Gastrocnemius medialis (tissue), 4 donors: ENCODE data around the gene SPATA31C1. TPM values are rescaled to one million over a fixed set of nuclear protein-coding genes. Genes with fewer than 3 reads are reported as not detected.

Source experiments
- ATAC-seq, 2 donors: fragments of 150-250 bp; one replicate each; pipeline ENCODE4 v1.9.1; 2016
- DNase-seq, 2 donors: peaks; one replicate each; pipeline ENCODE4 v3.0.0-alpha.2; 2019
- H3K27ac ChIP-seq, 4 donors: fragments of 200-600 bp; sonication (generic); 1 replicate in 1 of 4; 2 replicates in 3 of 4; pipeline ENCODE4 v1.5.1; 2016 to 2018; ENCODE audit warnings: mild to moderate bottlenecking in 2 of 4, moderate library complexity in 1 of 4
- H3K27me3 ChIP-seq, 3 donors: fragments of 200-600 bp; sonication (generic) in 2 of 3; 1 replicate in 1 of 3; 2 replicates in 2 of 3; pipeline versions ENCODE4 v1.5.1 to v1.6.0; 2016 to 2019; ENCODE audit warnings: mild to moderate bottlenecking in 1 of 3, moderate library complexity in 1 of 3
- H3K36me3 ChIP-seq, 2 donors: fragments of 200-600 bp; sonication (generic) in 1 of 2; one replicate each; pipeline ENCODE4 v1.5.1; 2017 to 2018
- H3K4me1 ChIP-seq, 2 donors: fragments of 200-600 bp; sonication (generic) in 1 of 2; one replicate each; pipeline ENCODE4 v1.5.1; 2016 to 2017; ENCODE audit warnings: mild to moderate bottlenecking in 2 of 2
- H3K4me3 ChIP-seq, 4 donors: fragments of 200-600 bp; sonication (generic) in 3 of 4; 1 replicate in 1 of 4; 2 replicates in 3 of 4; pipeline ENCODE4 v1.5.1; 2016 to 2019; ENCODE audit warnings: mild to moderate bottlenecking in 2 of 4
- H3K9me3 ChIP-seq, 3 donors: fragments of 200-600 bp; sonication (generic) in 2 of 3; 1 replicate in 1 of 3; 2 replicates in 2 of 3; pipeline ENCODE4 v1.5.1; 2016 to 2019
- CTCF ChIP-seq, 5 experiments: fragments of 450-650 bp in 3 of 5; fragments of 200-600 bp in 2 of 5; sonication (generic) in 2 of 5; IDR thresholded peaks in 4 of 5; conservative IDR thresholded peaks in 1 of 5; 1 replicate in 4 of 5; 2 replicates in 1 of 5; pipeline ENCODE4 v1.5.1; 2016 to 2019; ENCODE audit warnings: antibody characterized with exemption in 5 of 5, mild to moderate bottlenecking in 3 of 5, moderate library complexity in 3 of 5
- POLR2A ChIP-seq, 2 donors: fragments of 450-650 bp; IDR thresholded peaks; one replicate each; pipeline ENCODE4 v1.6.1; 2017; ENCODE audit warnings: antibody characterized with exemption in 2 of 2, mild to moderate bottlenecking in 2 of 2, moderate library complexity in 2 of 2
- in situ Hi-C, 4 donors: fragments of 200-750 bp; cut with MboI; loops; one replicate each; pipeline versions ENCODE4 v1.15.0 to v1.8.0; 2017; ENCODE audit warnings: low sequenced_read_pairs in 4 of 4
- intact Hi-C: fragments of 100-400 bp; cut with DNase I; formaldehyde crosslinking; loops from one replicate; pipeline ENCODE4 v1.15.1; 2023; ENCODE audit warnings: low total_unique reads
- total RNA-seq, 4 donors: library from RNA; depleted of rRNA; stranded (reverse); fragments of >200 nt; gene quantifications; one replicate each; pipeline versions ENCODE4 v1.1.0 to v1.2.3, GENCODE V29; 2016

Gene SPATA31C1
- total RNA-seq, 4 donors from 2014 or later, result not detected

GRCh38 chr9:87957839-87958238, 40.1 kb downstream of the SPATA31C1 start:
- no peak overlapping the region for H3K4me3 ChIP-seq
- intact Hi-C loops (no loop called here), in situ Hi-C loops (no loop called here)
- DNase-seq (no peak), ATAC-seq (no peak)
- no peaks in the 10 kb centered on the region for H3K27me3 ChIP-seq
- H3K36me3 ChIP-seq, result no peaks in the 10 kb centered on the region
- no peaks in the 10 kb centered on the region for H3K9me3 ChIP-seq
- H3K27ac ChIP-seq, result no peak overlapping the region
- H3K4me1 ChIP-seq, result no peaks in the 10 kb centered on the region
- no peak for TF ChIP-seq CTCF (IDR thresholded peaks at IDR 0.05 in 4 of 5, conservative IDR thresholded peaks at IDR 0.05 in 1 of 5)
- TF ChIP-seq POLR2A (IDR thresholded peaks at IDR 0.05), result no peak

GRCh38 chr9:87958591-87958990, 40.8 kb downstream of the SPATA31C1 start:
- Histone ChIP-seq H3K36me3 (no peaks in the 10 kb centered on the region), H3K9me3 (no peaks in the 10 kb centered on the region), H3K4me1 (no peaks in the 10 kb centered on the region), H3K27ac (no peak overlapping the region), H3K4me3 (no peak overlapping the region), H3K27me3 (no peaks in the 10 kb centered on the region)
- intact Hi-C loops, result no loop called here
- no peak for DNase-seq
- ATAC-seq, result no peak
- no peak for TF ChIP-seq CTCF (IDR thresholded peaks at IDR 0.05 in 4 of 5, conservative IDR thresholded peaks at IDR 0.05 in 1 of 5)
- no peak for TF ChIP-seq POLR2A (IDR thresholded peaks at IDR 0.05)
- in situ Hi-C loops, result no loop called here

GRCh38 chr9:87959916-87960581, 42.3 kb downstream of the SPATA31C1 start:
- TF ChIP-seq CTCF (IDR thresholded peaks at IDR 0.05 in 4 of 5, conservative IDR thresholded peaks at IDR 0.05 in 1 of 5), result no peak
- TF ChIP-seq POLR2A (IDR thresholded peaks at IDR 0.05), result no peak
- no peaks in the 10 kb centered on the region for H3K9me3 ChIP-seq

GRCh38 chr9:87963770-87964169, 46.0 kb downstream of the SPATA31C1 start:
- Histone ChIP-seq H3K4me3 (no peak overlapping the region), H3K4me1 (no peaks in the 10 kb centered on the region), H3K27me3 (no peaks in the 10 kb centered on the region), H3K27ac (no peak overlapping the region), H3K36me3 (no peaks in the 10 kb centered on the region), H3K9me3 (no peaks in the 10 kb centered on the region)
- intact Hi-C loops (no loop called here), in situ Hi-C loops (no loop called here)
- ATAC-seq (no peak), DNase-seq (no peak)
- TF ChIP-seq CTCF (IDR thresholded peaks at IDR 0.05 in 4 of 5, conservative IDR thresholded peaks at IDR 0.05 in 1 of 5) (no peak), POLR2A (IDR thresholded peaks at IDR 0.05) (no peak)

More at GRCh38 chr9:87959916-87960581, 42.3 kb downstream of the SPATA31C1 start:
- no peaks in the 10 kb centered on the region for H3K36me3 ChIP-seq
- no peaks in the 10 kb centered on the region for H3K27me3 ChIP-seq
- DNase-seq (no peak), ATAC-seq (no peak)
- intact Hi-C loops, result no loop called here
- H3K4me1 ChIP-seq, result no peaks in the 10 kb centered on the region
- H3K4me3 ChIP-seq, result no peak overlapping the region
- in situ Hi-C loops, result no loop called here
- no peak overlapping the region for H3K27ac ChIP-seq

GRCh38 chr9:87964826-87965225, 47.1 kb downstream of the SPATA31C1 start:
- H3K4me3 ChIP-seq, result no peak overlapping the region
- H3K36me3 ChIP-seq, result no peaks in the 10 kb centered on the region
- no peaks in the 10 kb centered on the region for H3K27me3 ChIP-seq
- DNase-seq, result no peak
- ATAC-seq, result no peak
- H3K4me1 ChIP-seq, result no peaks in the 10 kb centered on the region
- in situ Hi-C loops (no loop called here), intact Hi-C loops (no loop called here)
- H3K27ac ChIP-seq, result no peak overlapping the region
- no peaks in the 10 kb centered on the region for H3K9me3 ChIP-seq
- no peak for TF ChIP-seq CTCF (IDR thresholded peaks at IDR 0.05 in 4 of 5, conservative IDR thresholded peaks at IDR 0.05 in 1 of 5)
- TF ChIP-seq POLR2A (IDR thresholded peaks at IDR 0.05), result no peak
